DOHH2 (cell line): Measurements from ENCODE around the gene SHROOM1.

ENCODE experiments used
- H3F3A ChIP-seq: fragments of 200-600 bp; sonication (generic), shearing (Covaris generic); 2 replicates; pipeline ENCODE4 v1.6.0; 2016; ENCODE audit warnings: antibody characterized with exemption, mild to moderate bottlenecking; ENCODE audit not compliant: control insufficient read depth, insufficient read depth
- H3K27ac ChIP-seq: fragments of 200-600 bp; sonication (generic); 2 replicates; pipeline ENCODE4 v1.5.1; 2014; ENCODE audit warnings: low read depth, mild to moderate bottlenecking, low read length, moderate library complexity
- H3K27me3 ChIP-seq: fragments of 200-600 bp; sonication (generic); 2 replicates; pipeline ENCODE4 v1.6.1; 2014; ENCODE audit warnings: mild to moderate bottlenecking, low read length, mixed read lengths; ENCODE audit not compliant: control insufficient read depth
- H3K36me3 ChIP-seq: fragments of 200-600 bp; sonication (generic); 2 replicates; pipeline ENCODE4 v1.6.1; 2014; ENCODE audit warnings: mild to moderate bottlenecking, low read length, moderate library complexity, mixed read lengths; ENCODE audit not compliant: control insufficient read depth
- H3K4me1 ChIP-seq: fragments of 200-600 bp; sonication (generic); 2 replicates; pipeline ENCODE4 v1.6.1; 2014; ENCODE audit warnings: mild to moderate bottlenecking, low read length, mixed read lengths; ENCODE audit not compliant: control insufficient read depth
- H3K4me2 ChIP-seq: fragments of 200-600 bp; sonication (generic); 2 replicates; pipeline ENCODE4 v1.6.0; 2014; ENCODE audit warnings: mild to moderate bottlenecking, low read length, moderate library complexity
- H3K4me3 ChIP-seq: fragments of 200-600 bp; sonication (generic); 2 replicates; pipeline ENCODE4 v1.5.1; 2014; ENCODE audit warnings: mild to moderate bottlenecking, low read length, mixed read lengths
- H3K79me2 ChIP-seq: fragments of 200-600 bp; sonication (generic); 2 replicates; pipeline ENCODE4 v1.6.1; 2014; ENCODE audit warnings: mild to moderate bottlenecking, low read length, mixed read lengths; ENCODE audit not compliant: control insufficient read depth
- H3K9me2 ChIP-seq: fragments of 200-600 bp; sonication (generic); replicated peaks from 2 replicates; pipeline ENCODE4 v1.6.1; 2014; ENCODE audit warnings: mild to moderate bottlenecking, low read length, mixed read lengths; ENCODE audit not compliant: control insufficient read depth
- H3K9me3 ChIP-seq: fragments of 200-600 bp; sonication (generic); 2 replicates; pipeline ENCODE4 v1.6.1; 2014; ENCODE audit warnings: antibody characterized with exemption, low read length, mixed read lengths; ENCODE audit not compliant: control insufficient read depth, insufficient read depth
- H4K20me1 ChIP-seq: fragments of 200-600 bp; sonication (generic); 2 replicates; pipeline ENCODE4 v1.6.0; 2014; ENCODE audit warnings: low read depth, mild to moderate bottlenecking, antibody characterized with exemption, low read length, moderate library complexity; ENCODE audit not compliant: control insufficient read depth, insufficient read depth
- CTCF ChIP-seq: fragments of 200-600 bp; sonication (generic); IDR thresholded peaks from one replicate; pipeline ENCODE4 v1.5.1; 2014; ENCODE audit warnings: antibody characterized with exemption, mild to moderate bottlenecking, low read depth, low read length; ENCODE audit not compliant: poor library complexity, severe bottlenecking
- EZH2phosphoT487 ChIP-seq: fragments of 200-600 bp; sonication (generic); IDR thresholded peaks from 2 replicates; pipeline ENCODE4 v1.6.1; 2017; ENCODE audit warnings: borderline replicate concordance, mild to moderate bottlenecking, antibody characterized with exemption, low read length, moderate library complexity, mixed read lengths

The SHROOM1 gene

GRCh38 chr5:132812123-132812765 is 18.2 kb downstream of the SHROOM1 start:
- Histone ChIP-seq H3K27ac (no peak overlapping the region), H3K9me3 (no peaks in the 10 kb centered on the region), H3K9me2 (no peaks in the 10 kb centered on the region), H3K4me1 (0 out of 2 replicates have a peak, but pooled peaks cover 3% of the 10 kb centered on the region), H3K36me3 (no peaks in the 10 kb centered on the region), H3K4me3 (no peak overlapping the region), H3K27me3 (peaks cover 31% of the 10 kb centered on the region), H3K4me2 (no peak overlapping the region), H4K20me1 (no peaks in the 10 kb centered on the region), H3K79me2 (no peaks in the 10 kb centered on the region), H3F3A (peaks cover 5% of the 10 kb centered on the region; the same call in 1 of the 2 replicates)
- no peak for TF ChIP-seq EZH2phosphoT487
- no peak for TF ChIP-seq CTCF

- Histone ChIP-seq H3K9me3 (no peaks in the 10 kb centered on the region), H3K4me2 (no peak overlapping the region), H3K27ac (no peak overlapping the region), H3K4me3 (no peak overlapping the region), H3F3A (no peaks in the 10 kb centered on the region), H3K79me2 (no peaks in the 10 kb centered on the region), H3K27me3 (peaks cover 32% of the 10 kb centered on the region), H4K20me1 (no peaks in the 10 kb centered on the region), H3K4me1 (no peaks in the 10 kb centered on the region), H3K36me3 (no peaks in the 10 kb centered on the region), H3K9me2 (no peaks in the 10 kb centered on the region)
- TF ChIP-seq EZH2phosphoT487 (no peak), CTCF (no peak)
Observed at GRCh38 chr5:132810605-132811004, 19.8 kb downstream of the SHROOM1 start.

- Histone ChIP-seq H3K4me1 (no peaks in the 10 kb centered on the region), H3K27me3 (peaks cover 32% of the 10 kb centered on the region), H3K4me2 (no peak overlapping the region), H3F3A (no peaks in the 10 kb centered on the region), H4K20me1 (no peaks in the 10 kb centered on the region), H3K36me3 (no peaks in the 10 kb centered on the region), H3K27ac (no peak overlapping the region), H3K79me2 (no peaks in the 10 kb centered on the region), H3K4me3 (no peak overlapping the region), H3K9me2 (no peaks in the 10 kb centered on the region), H3K9me3 (no peaks in the 10 kb centered on the region)
- TF ChIP-seq EZH2phosphoT487: no peak
- TF ChIP-seq CTCF: no peak
Observed at GRCh38 chr5:132808866-132809265, 21.6 kb downstream of the SHROOM1 start.
